ENCODE data around the gene CR1L. TPM values are rescaled to one million over a fixed set of nuclear protein-coding genes. Genes with fewer than 3 reads are reported as not detected.
"Not testable (repeated sequence)": the region's sequence is repeated elsewhere in the genome, so short reads cannot be mapped to it uniquely, and the experiment has no call there.

The CR1L gene
- total RNA-seq, 1 donor from 2014 or later = not detected

- no peaks in the 10 kb centered on the region for H3K36me3 ChIP-seq
- TF ChIP-seq CTCF (IDR thresholded peaks at IDR 0.05) (no peak), EZH2 (IDR thresholded peaks at IDR 0.05) (no peak), EZH2phosphoT487 (IDR thresholded peaks at IDR 0.05) (no peak)
- no peaks in the 10 kb centered on the region for H4K20me1 ChIP-seq (ENCODE audit: low read depth)
- Mint-ChIP-seq H3K4me1 (no peaks in the 10 kb centered on the region), H3K36me3 (no peaks in the 10 kb centered on the region), H3K4me3 (no peak overlapping the region), H3K27ac (no peak overlapping the region), H3K27me3 (ENCODE audit: insufficient read depth, low read depth) (no peaks in the 10 kb centered on the region), H3K9me3 (peaks cover 4% of the 10 kb centered on the region)
- no peaks in the 10 kb centered on the region for H3K9me3 ChIP-seq (ENCODE audit: low read depth)
- no peak overlapping the region for H3K4me3 ChIP-seq
- no peaks in the 10 kb centered on the region for H3K79me2 ChIP-seq (ENCODE audit: low read depth)
- no peaks in the 10 kb centered on the region for H3F3A ChIP-seq (ENCODE audit: low read depth)
- no peak overlapping the region for H3K27ac ChIP-seq
- H3K27me3 ChIP-seq = no peaks in the 10 kb centered on the region
- no peak overlapping the region for H3K4me2 ChIP-seq
- no peaks in the 10 kb centered on the region for H3K4me1 ChIP-seq
- no peak overlapping the region for H2AFZ ChIP-seq (replicated peaks)
- DNase-seq (ENCODE audit: low spot score) = no peak
- no peak overlapping the region for H3K9ac ChIP-seq
These were observed 13.5 kb downstream of the CR1L start for GRCh38 chr1:207658408-207658807.

- TF ChIP-seq EZH2 (IDR thresholded peaks at IDR 0.05) = no peak
- no peak for TF ChIP-seq CTCF (IDR thresholded peaks at IDR 0.05)
- TF ChIP-seq EZH2phosphoT487 (IDR thresholded peaks at IDR 0.05) = no peak
- H3K36me3 Mint-ChIP-seq = no peaks in the 10 kb centered on the region
- H3K9me3 ChIP-seq (ENCODE audit: low read depth) = no peaks in the 10 kb centered on the region
These were observed 14.1 kb downstream of the CR1L start for GRCh38 chr1:207658904-207659485.

GRCh38 chr1:207659545-207660153 lies 14.7 kb downstream of the CR1L start:
- Histone ChIP-seq H3K9me3 (ENCODE audit: low read depth) (no peaks in the 10 kb centered on the region), H3K4me3 (no peak overlapping the region), H3K27me3 (no peaks in the 10 kb centered on the region), H3K9ac (no peak overlapping the region), H3K79me2 (ENCODE audit: low read depth) (no peaks in the 10 kb centered on the region), H4K20me1 (ENCODE audit: low read depth) (no peaks in the 10 kb centered on the region), H3K4me1 (no peaks in the 10 kb centered on the region), H2AFZ (replicated peaks) (no peak overlapping the region), H3K36me3 (no peaks in the 10 kb centered on the region), H3F3A (ENCODE audit: low read depth) (no peaks in the 10 kb centered on the region), H3K4me2 (no peak overlapping the region), H3K27ac (no peak overlapping the region)
- no peak for DNase-seq (ENCODE audit: low spot score)
- no peaks in the 10 kb centered on the region for H3K27me3 Mint-ChIP-seq (ENCODE audit: insufficient read depth, low read depth)
- H3K36me3 Mint-ChIP-seq = no peaks in the 10 kb centered on the region
- no peak overlapping the region for H3K27ac Mint-ChIP-seq
- no peak for TF ChIP-seq CTCF (IDR thresholded peaks at IDR 0.05)
- TF ChIP-seq EZH2phosphoT487 (IDR thresholded peaks at IDR 0.05) = no peak
- no peak for TF ChIP-seq EZH2 (IDR thresholded peaks at IDR 0.05)
- H3K9me3 Mint-ChIP-seq = peaks cover 11% of the 10 kb centered on the region
- H3K4me1 Mint-ChIP-seq = no peaks in the 10 kb centered on the region
- H3K4me3 Mint-ChIP-seq = no peak overlapping the region

More at GRCh38 chr1:207658904-207659485, 14.1 kb downstream of the CR1L start:
- Mint-ChIP-seq H3K4me3 (no peak overlapping the region), H3K9me3 (peaks cover 9% of the 10 kb centered on the region), H3K27ac (no peak overlapping the region), H3K27me3 (ENCODE audit: insufficient read depth, low read depth) (no peaks in the 10 kb centered on the region), H3K4me1 (no peaks in the 10 kb centered on the region)
- Histone ChIP-seq H3K79me2 (ENCODE audit: low read depth) (no peaks in the 10 kb centered on the region), H3K4me2 (no peak overlapping the region), H4K20me1 (ENCODE audit: low read depth) (no peaks in the 10 kb centered on the region), H3K36me3 (no peaks in the 10 kb centered on the region), H3F3A (ENCODE audit: low read depth) (no peaks in the 10 kb centered on the region), H3K9ac (no peak overlapping the region), H3K27me3 (no peaks in the 10 kb centered on the region), H3K4me3 (no peak overlapping the region), H3K4me1 (no peaks in the 10 kb centered on the region), H2AFZ (replicated peaks) (no peak overlapping the region), H3K27ac (no peak overlapping the region)
- DNase-seq (ENCODE audit: low spot score) = no peak

- H3K4me1 ChIP-seq; H3K79me2 ChIP-seq (ENCODE audit: low read depth); H2AFZ ChIP-seq (replicated peaks); H3K4me3 Mint-ChIP-seq; H4K20me1 ChIP-seq (ENCODE audit: low read depth); H3K27ac ChIP-seq; H3K27me3 ChIP-seq; H3K4me1 Mint-ChIP-seq; H3K9me3 ChIP-seq (ENCODE audit: low read depth); H3F3A ChIP-seq (ENCODE audit: low read depth); H3K36me3 Mint-ChIP-seq; H3K27ac Mint-ChIP-seq; H3K27me3 Mint-ChIP-seq (ENCODE audit: insufficient read depth, low read depth); DNase-seq (ENCODE audit: low spot score); H3K4me2 ChIP-seq; H3K36me3 ChIP-seq; H3K9ac ChIP-seq; H3K4me3 ChIP-seq: not testable (repeated sequence)
- peaks cover 16% of the 10 kb centered on the region for H3K9me3 Mint-ChIP-seq
These were observed 16.5 kb downstream of the CR1L start for GRCh38 chr1:207661420-207661819.
